Measurements from ENCODE around the gene UGT1A6.

The UGT1A6 gene

GRCh38 chr2:233816334-233816733 lies 123.6 kb downstream of the UGT1A6 start:
- TF ChIP-seq, protein P1, sequence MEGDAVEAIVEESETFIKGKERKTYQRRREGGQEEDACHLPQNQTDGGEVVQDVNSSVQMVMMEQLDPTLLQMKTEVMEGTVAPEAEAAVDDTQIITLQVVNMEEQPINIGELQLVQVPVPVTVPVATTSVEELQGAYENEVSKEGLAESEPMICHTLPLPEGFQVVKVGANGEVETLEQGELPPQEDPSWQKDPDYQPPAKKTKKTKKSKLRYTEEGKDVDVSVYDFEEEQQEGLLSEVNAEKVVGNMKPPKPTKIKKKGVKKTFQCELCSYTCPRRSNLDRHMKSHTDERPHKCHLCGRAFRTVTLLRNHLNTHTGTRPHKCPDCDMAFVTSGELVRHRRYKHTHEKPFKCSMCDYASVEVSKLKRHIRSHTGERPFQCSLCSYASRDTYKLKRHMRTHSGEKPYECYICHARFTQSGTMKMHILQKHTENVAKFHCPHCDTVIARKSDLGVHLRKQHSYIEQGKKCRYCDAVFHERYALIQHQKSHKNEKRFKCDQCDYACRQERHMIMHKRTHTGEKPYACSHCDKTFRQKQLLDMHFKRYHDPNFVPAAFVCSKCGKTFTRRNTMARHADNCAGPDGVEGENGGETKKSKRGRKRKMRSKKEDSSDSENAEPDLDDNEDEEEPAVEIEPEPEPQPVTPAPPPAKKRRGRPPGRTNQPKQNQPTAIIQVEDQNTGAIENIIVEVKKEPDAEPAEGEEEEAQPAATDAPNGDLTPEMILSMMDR (IDR thresholded peaks at IDR 0.05; ENCODE audit: borderline replicate concordance, insufficient read depth, low read depth, low read length), result no peak
- no peak overlapping the region for H3K4me3 ChIP-seq (ENCODE audit: low read depth, low read length)

DNA sequence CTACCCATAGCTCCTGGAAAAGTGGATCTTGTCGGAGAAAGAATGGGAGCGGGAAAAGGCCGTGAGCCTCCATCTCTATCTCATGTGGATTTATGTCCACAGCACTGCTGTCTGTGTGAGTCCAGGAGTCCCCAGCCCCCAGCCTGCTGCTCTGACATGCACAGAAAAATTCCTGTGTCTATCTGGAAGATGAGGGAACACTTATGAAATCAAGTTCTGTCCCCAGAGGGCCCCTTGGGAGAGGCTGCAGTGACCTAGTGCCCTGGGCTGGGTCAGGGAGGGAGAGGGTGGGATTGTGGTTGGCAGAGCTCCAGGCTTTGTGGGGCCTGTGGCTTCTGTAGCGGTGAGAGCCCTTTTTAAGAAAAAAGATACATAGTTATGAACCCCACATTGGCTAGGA lies 124.1 kb downstream of the UGT1A6 start:
- no peak overlapping the region for H3K4me3 ChIP-seq (ENCODE audit: low read depth, low read length)
- TF ChIP-seq, protein P1 (IDR thresholded peaks at IDR 0.05; ENCODE audit: borderline replicate concordance, insufficient read depth, low read depth, low read length), result no peak

GRCh38 chr2:233817361-233817911 lies 124.7 kb downstream of the UGT1A6 start:
- H3K4me3 ChIP-seq (ENCODE audit: low read depth, low read length), result no peak overlapping the region
- TF ChIP-seq, protein P1 (IDR thresholded peaks at IDR 0.05; ENCODE audit: borderline replicate concordance, insufficient read depth, low read depth, low read length), result no peak

DNA sequence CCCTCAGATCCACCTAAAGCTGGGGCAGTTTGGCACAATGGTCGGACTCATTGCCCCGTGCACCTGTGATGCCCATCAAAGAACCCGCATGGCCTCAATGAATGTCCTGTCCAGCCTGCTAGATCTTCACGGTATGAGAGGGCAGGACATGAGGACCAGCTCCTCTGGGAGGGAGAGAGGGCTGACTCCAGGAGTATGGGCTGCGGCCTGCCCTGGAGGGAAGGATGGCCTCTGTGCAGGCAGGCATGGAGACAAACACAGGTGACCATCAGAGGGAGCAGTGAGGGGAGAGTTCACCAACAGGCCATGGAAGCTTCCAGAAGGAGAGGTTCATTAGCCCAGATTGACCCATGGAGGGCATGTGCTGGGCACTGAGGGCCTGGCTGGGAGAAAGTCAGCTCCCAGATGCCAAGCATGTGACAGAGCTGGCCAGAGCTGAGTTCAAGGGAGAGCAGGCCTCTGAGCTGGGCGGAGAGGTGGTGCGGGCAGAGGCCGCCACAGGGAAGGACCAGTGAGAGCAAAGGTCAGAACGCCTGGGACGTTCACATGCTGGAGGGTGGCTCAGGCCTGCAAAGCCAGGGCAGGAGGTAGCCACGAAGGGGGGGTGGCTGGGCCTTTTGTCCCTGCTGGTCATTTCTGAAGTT lies 125.4 kb downstream of the UGT1A6 start:
- TF ChIP-seq, protein P1 (IDR thresholded peaks at IDR 0.05; ENCODE audit: borderline replicate concordance, insufficient read depth, low read depth, low read length), result no peak

GRCh38 chr2:233818639-233819621 lies 126.2 kb downstream of the UGT1A6 start:
- H3K4me3 ChIP-seq (ENCODE audit: low read depth, low read length), result no peak overlapping the region
- TF ChIP-seq, protein P1 (IDR thresholded peaks at IDR 0.05; ENCODE audit: borderline replicate concordance, insufficient read depth, low read depth, low read length), result no peak

More for the DNA sequence above, 125.4 kb downstream of the UGT1A6 start:
- no peak overlapping the region for H3K4me3 ChIP-seq (ENCODE audit: low read depth, low read length)

DNA sequence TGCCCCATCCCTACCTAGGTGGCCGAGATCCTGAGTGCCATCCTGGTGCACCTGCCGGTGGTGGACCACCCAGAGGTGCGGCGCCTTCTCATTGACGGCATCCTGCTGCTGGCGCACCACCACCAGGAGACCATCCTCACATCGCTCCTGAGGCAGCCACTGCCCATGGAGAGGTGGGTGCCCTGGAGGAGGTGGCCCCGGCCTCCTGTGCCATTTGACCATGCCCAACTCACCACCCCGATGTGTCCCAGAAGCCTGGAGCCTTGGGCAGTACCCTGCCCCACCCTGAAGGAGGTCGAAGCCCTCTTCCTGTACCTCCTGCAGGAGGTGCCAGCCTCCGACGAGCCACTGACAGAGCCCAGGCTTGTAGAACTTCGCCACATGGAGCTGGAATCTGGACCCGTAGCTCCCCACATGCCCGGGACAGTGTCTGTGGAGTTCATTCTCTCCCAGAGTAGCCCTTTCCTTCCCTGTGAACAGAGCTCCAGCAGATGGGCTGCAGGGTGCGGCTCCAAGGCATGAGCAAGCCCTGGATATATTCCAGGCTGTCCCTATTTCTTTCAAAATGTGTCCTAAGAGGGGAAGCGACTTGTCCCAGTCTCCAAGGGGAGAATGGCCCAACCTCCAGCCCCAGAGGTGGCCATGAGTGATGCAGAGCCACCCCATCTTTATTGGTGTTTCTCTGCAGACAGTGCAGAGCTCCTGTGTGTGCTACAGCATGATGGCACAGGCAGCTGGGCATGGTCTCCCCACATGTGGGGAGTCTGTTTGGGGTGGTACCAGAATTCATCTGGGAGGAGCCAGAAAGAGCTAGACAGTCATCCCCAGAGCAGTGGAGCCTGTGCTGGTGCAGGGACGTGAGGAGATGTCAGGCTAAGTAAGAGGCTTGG lies 127.4 kb downstream of the UGT1A6 start:
- H3K4me3 ChIP-seq (ENCODE audit: low read depth, low read length), result no peak overlapping the region
- TF ChIP-seq, protein P1 (IDR thresholded peaks at IDR 0.05; ENCODE audit: borderline replicate concordance, insufficient read depth, low read depth, low read length), result no peak
